Endometrial microvascular endothelial cells (primary cell): ENCODE data around the gene RPL22. TPM values are rescaled to one million over a fixed set of nuclear protein-coding genes. Genes with fewer than 3 reads are reported as not detected.

ENCODE experiments used
- in situ Hi-C: cut with HindIII; loops from 2 replicates; pipeline ENCODE4 v1.10.0; 2017; ENCODE audit warnings: low sequenced_read_pairs, low pct_unique_long_range_greater_than_20kb; ENCODE audit errors: inconsistent ontology term
- total RNA-seq: library from RNA; depleted of rRNA; stranded (reverse); fragments of >200 nt; gene quantifications from one replicate; pipeline ENCODE4 v1.2.3, GENCODE V29; 2015; ENCODE audit errors: inconsistent ontology term

The RPL22 gene
- 108 TPM for total RNA-seq

GRCh38 chr1:6199298-6200187 lies at the start of gene RPL22:
TSS of gene RPL22 (minus strand) at chr1:6199595. CDS start at chr1:6199573, 22 bp downstream.
- in situ Hi-C loops: no loop called here

- in situ Hi-C loops: no loop called here
Measured at GRCh38 chr1:6248161-6248776, 48.9 kb upstream of the RPL22 start.

GRCh38 chr1:6247651-6248050 lies 48.3 kb upstream of the RPL22 start:
- in situ Hi-C loops: no loop called here

- in situ Hi-C loops: no loop called here
Measured at GRCh38 chr1:6246497-6247467, 47.4 kb upstream of the RPL22 start.

- in situ Hi-C loops: no loop called here
Measured at GRCh38 chr1:6245869-6246496, 46.6 kb upstream of the RPL22 start.

- in situ Hi-C loops: no loop called here
Measured at GRCh38 chr1:6245086-6245868, 45.9 kb upstream of the RPL22 start.

GRCh38 chr1:6244401-6245049 lies 45.1 kb upstream of the RPL22 start:
- in situ Hi-C loops: no loop called here

- in situ Hi-C loops: no loop called here
Measured at GRCh38 chr1:6243993-6244392, 44.6 kb upstream of the RPL22 start, which contains the start of gene HES3. TSS of gene HES3 (plus strand) at chr1:6244179. CDS start at chr1:6244366, 187 bp downstream.

- in situ Hi-C loops: no loop called here
Measured at GRCh38 chr1:6243053-6243834, 43.8 kb upstream of the RPL22 start.

GRCh38 chr1:6241887-6242740 lies 42.7 kb upstream of the RPL22 start:
- in situ Hi-C loops: no loop called here

GRCh38 chr1:6241107-6241886 lies 41.9 kb upstream of the RPL22 start:
- in situ Hi-C loops: no loop called here

GRCh38 chr1:6239950-6240768 lies 40.8 kb upstream of the RPL22 start:
- in situ Hi-C loops: no loop called here

GRCh38 chr1:6239213-6239752 lies 39.9 kb upstream of the RPL22 start:
- in situ Hi-C loops: no loop called here

GRCh38 chr1:6237093-6237492 lies 37.7 kb upstream of the RPL22 start:
- in situ Hi-C loops: no loop called here
